Measurements from ENCODE around the gene TRIM6.
"Not testable (repeated sequence)": the region's sequence is repeated elsewhere in the genome, so short reads cannot be mapped to it uniquely, and the experiment has no call there.

DNA sequence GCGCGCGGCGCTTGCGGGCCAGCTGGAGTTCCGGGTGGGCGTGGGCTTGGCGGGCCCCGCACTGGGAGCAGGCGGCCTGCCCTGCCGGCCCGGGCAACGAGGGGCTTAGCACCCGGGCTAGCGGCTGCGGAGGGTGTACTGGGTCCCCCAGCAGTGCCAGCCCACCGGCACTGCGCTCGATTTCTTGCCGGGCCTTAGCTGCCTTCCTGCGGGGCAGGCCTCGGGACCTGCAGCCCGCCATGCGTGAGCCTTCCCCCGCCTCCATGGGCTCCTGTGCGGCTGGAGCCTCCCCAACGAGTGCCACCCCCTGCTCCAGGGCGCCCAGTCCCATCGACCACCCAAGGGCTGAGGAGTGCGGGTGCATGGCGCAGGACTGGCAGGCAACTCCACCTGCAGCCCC is 6.5 kb upstream of the TRIM6 start:
- TF ChIP-seq, protein P1, sequence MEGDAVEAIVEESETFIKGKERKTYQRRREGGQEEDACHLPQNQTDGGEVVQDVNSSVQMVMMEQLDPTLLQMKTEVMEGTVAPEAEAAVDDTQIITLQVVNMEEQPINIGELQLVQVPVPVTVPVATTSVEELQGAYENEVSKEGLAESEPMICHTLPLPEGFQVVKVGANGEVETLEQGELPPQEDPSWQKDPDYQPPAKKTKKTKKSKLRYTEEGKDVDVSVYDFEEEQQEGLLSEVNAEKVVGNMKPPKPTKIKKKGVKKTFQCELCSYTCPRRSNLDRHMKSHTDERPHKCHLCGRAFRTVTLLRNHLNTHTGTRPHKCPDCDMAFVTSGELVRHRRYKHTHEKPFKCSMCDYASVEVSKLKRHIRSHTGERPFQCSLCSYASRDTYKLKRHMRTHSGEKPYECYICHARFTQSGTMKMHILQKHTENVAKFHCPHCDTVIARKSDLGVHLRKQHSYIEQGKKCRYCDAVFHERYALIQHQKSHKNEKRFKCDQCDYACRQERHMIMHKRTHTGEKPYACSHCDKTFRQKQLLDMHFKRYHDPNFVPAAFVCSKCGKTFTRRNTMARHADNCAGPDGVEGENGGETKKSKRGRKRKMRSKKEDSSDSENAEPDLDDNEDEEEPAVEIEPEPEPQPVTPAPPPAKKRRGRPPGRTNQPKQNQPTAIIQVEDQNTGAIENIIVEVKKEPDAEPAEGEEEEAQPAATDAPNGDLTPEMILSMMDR (IDR thresholded peaks at IDR 0.05) = not testable (repeated sequence)
- not testable (repeated sequence) for TF ChIP-seq ZNF138 (CRISPR knock-in tag; conservative IDR thresholded peaks at IDR 0.05); TP53 (CRISPR knock-in tag; IDR thresholded peaks at IDR 0.05); E2F5 (CRISPR knock-in tag; IDR thresholded peaks at IDR 0.05); IRF1 (CRISPR knock-in tag; IDR thresholded peaks at IDR 0.05); SP1 (CRISPR knock-in tag; conservative IDR thresholded peaks at IDR 0.05); USF1 (CRISPR knock-in tag; IDR thresholded peaks at IDR 0.05); NFE2L1 (CRISPR knock-in tag; IDR thresholded peaks at IDR 0.05); E2F1 (CRISPR knock-in tag; IDR thresholded peaks at IDR 0.05)
- TF ChIP-seq, protein P2, sequence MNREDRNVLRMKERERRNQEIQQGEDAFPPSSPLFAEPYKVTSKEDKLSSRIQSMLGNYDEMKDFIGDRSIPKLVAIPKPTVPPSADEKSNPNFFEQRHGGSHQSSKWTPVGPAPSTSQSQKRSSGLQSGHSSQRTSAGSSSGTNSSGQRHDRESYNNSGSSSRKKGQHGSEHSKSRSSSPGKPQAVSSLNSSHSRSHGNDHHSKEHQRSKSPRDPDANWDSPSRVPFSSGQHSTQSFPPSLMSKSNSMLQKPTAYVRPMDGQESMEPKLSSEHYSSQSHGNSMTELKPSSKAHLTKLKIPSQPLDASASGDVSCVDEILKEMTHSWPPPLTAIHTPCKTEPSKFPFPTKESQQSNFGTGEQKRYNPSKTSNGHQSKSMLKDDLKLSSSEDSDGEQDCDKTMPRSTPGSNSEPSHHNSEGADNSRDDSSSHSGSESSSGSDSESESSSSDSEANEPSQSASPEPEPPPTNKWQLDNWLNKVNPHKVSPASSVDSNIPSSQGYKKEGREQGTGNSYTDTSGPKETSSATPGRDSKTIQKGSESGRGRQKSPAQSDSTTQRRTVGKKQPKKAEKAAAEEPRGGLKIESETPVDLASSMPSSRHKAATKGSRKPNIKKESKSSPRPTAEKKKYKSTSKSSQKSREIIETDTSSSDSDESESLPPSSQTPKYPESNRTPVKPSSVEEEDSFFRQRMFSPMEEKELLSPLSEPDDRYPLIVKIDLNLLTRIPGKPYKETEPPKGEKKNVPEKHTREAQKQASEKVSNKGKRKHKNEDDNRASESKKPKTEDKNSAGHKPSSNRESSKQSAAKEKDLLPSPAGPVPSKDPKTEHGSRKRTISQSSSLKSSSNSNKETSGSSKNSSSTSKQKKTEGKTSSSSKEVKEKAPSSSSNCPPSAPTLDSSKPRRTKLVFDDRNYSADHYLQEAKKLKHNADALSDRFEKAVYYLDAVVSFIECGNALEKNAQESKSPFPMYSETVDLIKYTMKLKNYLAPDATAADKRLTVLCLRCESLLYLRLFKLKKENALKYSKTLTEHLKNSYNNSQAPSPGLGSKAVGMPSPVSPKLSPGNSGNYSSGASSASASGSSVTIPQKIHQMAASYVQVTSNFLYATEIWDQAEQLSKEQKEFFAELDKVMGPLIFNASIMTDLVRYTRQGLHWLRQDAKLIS (CRISPR knock-in tag; IDR thresholded peaks at IDR 0.05; ENCODE audit: borderline replicate concordance) = not testable (repeated sequence)
- TF ChIP-seq, protein P3, sequence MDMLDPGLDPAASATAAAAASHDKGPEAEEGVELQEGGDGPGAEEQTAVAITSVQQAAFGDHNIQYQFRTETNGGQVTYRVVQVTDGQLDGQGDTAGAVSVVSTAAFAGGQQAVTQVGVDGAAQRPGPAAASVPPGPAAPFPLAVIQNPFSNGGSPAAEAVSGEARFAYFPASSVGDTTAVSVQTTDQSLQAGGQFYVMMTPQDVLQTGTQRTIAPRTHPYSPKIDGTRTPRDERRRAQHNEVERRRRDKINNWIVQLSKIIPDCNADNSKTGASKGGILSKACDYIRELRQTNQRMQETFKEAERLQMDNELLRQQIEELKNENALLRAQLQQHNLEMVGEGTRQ (CRISPR knock-in tag; IDR thresholded peaks at IDR 0.05) = not testable (repeated sequence)
- TF ChIP-seq, protein P4, sequence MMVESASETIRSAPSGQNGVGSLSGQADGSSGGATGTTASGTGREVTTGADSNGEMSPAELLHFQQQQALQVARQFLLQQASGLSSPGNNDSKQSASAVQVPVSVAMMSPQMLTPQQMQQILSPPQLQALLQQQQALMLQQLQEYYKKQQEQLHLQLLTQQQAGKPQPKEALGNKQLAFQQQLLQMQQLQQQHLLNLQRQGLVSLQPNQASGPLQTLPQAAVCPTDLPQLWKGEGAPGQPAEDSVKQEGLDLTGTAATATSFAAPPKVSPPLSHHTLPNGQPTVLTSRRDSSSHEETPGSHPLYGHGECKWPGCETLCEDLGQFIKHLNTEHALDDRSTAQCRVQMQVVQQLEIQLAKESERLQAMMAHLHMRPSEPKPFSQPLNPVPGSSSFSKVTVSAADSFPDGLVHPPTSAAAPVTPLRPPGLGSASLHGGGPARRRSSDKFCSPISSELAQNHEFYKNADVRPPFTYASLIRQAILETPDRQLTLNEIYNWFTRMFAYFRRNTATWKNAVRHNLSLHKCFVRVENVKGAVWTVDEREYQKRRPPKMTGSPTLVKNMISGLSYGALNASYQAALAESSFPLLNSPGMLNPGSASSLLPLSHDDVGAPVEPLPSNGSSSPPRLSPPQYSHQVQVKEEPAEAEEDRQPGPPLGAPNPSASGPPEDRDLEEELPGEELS (CRISPR knock-in tag; IDR thresholded peaks at IDR 0.05) = not testable (repeated sequence)
- TF ChIP-seq, protein P5, sequence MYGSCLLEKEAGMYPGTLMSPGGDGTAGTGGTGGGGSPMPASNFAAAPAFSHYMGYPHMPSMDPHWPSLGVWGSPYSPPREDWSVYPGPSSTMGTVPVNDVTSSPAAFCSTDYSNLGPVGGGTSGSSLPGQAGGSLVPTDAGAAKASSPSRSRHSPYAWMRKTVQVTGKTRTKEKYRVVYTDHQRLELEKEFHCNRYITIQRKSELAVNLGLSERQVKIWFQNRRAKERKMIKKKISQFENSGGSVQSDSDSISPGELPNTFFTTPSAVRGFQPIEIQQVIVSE (CRISPR knock-in tag; IDR thresholded peaks at IDR 0.05; ENCODE audit: borderline replicate concordance) = not testable (repeated sequence)
- TF ChIP-seq, protein P6, sequence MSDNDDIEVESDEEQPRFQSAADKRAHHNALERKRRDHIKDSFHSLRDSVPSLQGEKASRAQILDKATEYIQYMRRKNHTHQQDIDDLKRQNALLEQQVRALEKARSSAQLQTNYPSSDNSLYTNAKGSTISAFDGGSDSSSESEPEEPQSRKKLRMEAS (CRISPR knock-in tag; IDR thresholded peaks at IDR 0.05) = not testable (repeated sequence)

All from WTC11 (cell line).